ENCODE data around the gene DLG1. TPM values are rescaled to one million over a fixed set of nuclear protein-coding genes. Genes with fewer than 3 reads are reported as not detected.
"Not testable (repeated sequence)": the region's sequence is repeated elsewhere in the genome, so short reads cannot be mapped to it uniquely, and the experiment has no call there.

DLG1 gene
- total RNA-seq, 2 experiments from 2014 or later: 56.1 to 62.1 TPM

DNA sequence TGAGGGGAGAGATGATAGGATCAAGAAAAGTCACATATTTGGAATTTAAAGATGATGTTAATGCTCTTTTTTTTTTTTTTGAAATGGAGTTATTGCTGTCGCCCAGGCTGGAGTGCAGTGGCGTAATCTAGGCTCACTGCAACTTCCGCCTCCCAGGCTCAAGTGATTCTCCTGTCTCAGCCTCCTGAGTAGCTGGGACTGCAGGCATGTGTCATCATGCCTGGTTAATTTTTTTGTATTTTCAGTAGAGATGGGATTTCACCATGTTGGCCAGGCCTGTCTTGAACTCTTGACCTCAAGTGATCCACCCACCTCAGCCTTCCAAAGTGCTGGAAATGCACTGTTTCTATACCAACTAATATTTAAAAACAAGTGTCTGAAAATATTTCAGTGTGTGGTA, 104.7 kb downstream of the DLG1 start:
- CTCF ChIA-PET, POLR2A ChIA-PET: not testable (repeated sequence)

DNA sequence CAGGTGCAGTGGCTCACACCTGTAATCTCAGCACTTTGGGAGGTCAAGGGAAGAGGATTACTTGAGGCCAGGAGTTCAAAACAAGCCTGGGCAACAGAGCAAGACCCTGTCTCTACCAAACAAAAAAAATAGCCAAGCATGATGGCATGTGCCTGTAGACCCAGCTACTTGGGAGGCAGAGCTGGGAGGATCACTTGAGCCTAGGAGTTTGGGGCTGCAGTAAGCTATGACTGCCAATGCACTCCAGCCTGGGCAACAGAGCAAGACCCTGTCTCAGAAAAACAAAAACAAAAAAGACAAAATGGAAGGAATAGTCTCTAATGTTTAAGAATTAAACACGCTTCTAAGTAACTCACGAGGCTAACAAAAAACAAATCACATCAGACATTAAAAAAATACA, 106.5 kb downstream of the DLG1 start:
- ChIA-PET POLR2A (no interaction called here), CTCF (no interaction called here)

- ChIA-PET POLR2A (no interaction called here), CTCF (no interaction called here)
Observed at GRCh38 chr3:197189623-197190022, 108.8 kb downstream of the DLG1 start.

- POLR2A ChIA-PET: no interaction called here
- CTCF ChIA-PET: interaction anchor here (1.1 kb wide), 1 partner anchor 211 kb away, joined by 3 read pairs; no protein-coding TSS in a partner anchor
Observed at GRCh38 chr3:197188963-197189362, 109.4 kb downstream of the DLG1 start.

DNA sequence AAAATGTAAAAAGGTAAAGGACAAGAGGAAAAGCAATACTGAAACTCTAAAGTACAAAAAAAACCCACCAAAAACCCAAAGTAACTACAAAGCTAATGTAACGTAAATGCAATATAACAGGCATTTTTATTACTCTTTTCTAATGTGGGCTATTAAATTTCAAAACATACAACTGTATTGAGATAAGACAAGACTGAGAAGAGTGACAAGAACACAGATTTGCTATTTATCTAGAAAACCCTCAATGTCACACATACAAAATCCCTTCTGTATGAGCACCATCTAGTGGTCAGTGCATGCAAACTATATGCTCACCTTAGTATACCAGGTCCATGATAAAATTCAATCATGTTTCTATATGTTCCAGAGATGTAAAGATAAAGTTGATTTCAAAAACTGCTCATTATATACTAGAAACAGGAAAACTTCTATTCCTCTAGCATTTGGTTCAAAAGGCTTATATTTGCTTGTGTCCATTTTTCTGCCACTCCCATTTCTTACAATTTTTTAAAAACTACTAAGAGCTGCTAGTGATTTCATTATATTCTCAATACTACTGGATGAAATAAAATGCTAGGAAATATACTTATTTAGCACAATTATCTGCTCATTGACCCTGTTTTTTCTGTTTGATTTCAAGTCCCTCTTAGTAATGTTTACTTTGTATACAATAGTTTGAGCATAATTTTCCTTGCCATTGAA, 111.4 kb downstream of the DLG1 start:
- ChIA-PET CTCF (interaction anchor here (0.5 kb wide), 1 partner anchor 253 kb away, joined by 3 read pairs; no protein-coding TSS in a partner anchor), POLR2A (no interaction called here)

DNA sequence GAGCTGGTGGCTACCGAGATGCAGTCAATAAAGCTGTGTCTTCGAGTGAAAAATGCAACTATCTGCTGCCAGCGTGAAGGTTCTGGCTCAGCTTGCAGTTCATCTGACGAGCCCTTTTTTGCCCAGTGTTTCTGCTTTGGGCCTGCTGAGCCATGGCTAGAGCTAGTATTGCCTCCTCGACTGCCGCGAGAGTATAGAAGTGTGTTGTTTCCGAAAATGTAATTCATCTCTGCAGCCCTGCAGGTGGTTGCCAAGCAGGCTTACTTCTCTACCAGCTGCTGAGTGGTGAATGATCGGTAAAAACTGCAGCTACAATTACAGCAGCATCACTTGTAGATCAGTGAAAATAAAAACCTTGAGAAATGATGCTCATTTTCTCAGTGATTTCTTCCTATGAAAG, 114.8 kb downstream of the DLG1 start:
- CTCF ChIA-PET: no interaction called here
- POLR2A ChIA-PET: no interaction called here

DNA sequence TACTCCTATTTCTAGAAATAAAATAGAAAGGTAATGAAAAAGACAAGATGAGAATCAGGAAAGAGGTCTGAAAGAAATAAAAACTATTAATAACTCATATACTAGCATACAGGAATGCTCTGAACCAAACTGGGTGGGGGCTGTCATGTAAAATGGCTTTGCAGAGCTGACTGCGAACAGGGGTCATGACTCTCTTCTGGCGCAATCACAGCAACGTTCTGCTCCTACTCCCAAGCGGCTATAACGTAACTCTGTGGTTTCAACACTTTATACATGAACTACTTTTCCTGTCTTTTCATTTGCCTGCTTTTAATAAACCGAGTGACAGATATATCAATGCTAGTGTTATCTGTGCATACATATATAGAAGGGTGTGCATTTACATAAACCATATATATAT, 116.7 kb downstream of the DLG1 start:
- ChIA-PET POLR2A (no interaction called here), CTCF (no interaction called here)

GRCh38 chr3:197178998-197179397, 119.4 kb downstream of the DLG1 start:
- POLR2A ChIA-PET: no interaction called here
- CTCF ChIA-PET: no interaction called here

DNA sequence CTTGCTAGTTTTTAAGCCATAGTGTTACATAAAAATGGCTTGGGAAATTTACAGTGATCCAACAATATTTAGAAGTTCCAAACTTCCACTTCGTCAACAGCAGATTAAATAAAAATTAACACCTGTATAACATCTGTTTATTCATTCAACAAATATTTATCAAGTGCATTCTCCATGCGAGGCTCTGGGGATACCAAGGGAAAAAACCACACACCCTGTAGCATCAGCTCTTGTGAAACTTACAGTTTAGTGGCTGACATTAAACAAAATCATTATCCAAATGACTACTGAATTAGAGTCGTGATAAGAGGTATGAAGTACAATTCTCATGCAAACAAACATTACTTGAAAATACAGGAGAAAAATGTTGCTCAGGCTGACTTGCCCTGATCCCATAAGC, 122.9 kb downstream of the DLG1 start:
- CTCF ChIA-PET: no interaction called here
- POLR2A ChIA-PET: no interaction called here

DNA sequence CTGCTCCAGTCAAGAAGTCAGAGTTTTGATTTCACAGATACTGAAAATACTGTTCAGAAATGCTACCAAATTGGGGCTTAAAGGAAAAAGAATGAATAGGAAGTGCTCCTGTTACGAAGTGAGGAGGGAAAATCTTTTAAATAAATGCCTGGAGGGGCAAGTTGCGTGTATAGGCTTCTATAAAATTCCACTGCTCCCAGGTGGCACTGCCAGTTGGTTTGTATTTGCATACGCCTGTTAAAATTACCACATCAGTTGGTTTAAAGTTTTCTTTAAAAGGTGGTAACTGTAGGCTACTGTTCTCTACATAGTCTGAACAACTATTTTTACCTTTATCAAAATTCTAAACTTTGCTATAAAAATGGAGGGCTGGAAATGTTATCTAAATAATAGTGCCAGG, 123.5 kb downstream of the DLG1 start:
- POLR2A ChIA-PET: no interaction called here
- CTCF ChIA-PET: no interaction called here

GRCh38 chr3:197173620-197174019, 124.8 kb downstream of the DLG1 start:
- ChIA-PET POLR2A (no interaction called here), CTCF (no interaction called here)

DNA sequence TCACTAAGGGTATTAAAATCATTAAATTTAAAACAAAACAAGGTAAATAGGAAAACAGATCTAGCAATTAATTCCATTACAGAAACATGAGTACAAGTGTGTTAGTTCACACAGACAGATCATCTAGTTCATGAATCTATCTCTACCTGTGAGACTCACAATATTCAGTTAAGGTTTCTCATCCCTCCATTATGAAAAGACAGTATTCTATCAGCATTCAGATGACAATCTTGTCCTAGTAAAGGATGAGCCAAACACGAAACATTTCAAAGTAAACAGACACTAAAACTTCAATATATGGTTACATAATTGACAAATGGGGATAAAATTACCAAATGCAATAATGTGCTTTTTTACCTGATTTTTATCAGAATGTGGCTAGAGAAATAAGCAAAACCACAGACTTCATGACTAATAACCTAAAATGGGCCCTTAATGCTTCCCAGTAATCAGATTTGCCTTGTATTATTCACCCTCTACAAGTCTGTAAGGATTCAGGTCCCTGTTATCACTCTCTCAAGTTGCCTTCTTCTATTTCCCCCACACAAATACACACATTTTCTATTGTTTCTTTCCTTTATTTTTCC, 126.8 kb downstream of the DLG1 start:
- ChIA-PET POLR2A (no interaction called here), CTCF (no interaction called here)

DNA sequence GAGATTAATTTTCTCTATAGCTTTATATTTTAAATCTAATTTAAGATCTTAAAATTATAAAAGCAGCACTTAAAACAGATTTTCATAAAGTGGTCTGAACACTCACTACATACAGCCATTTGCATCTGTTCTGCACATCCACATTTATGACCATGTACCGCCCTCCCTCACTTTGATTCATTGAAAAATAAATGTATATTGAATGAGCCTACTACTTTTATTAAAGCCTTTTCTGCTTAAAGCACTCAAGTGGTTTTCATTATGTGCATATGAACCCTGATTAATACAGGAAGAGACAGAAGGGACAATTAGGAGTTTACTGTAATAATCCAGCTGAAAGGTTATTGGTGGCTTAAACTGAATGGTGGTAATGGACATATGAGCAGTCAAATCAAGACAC, 129.4 kb downstream of the DLG1 start:
- CTCF ChIA-PET: no interaction called here
- POLR2A ChIA-PET: no interaction called here

GRCh38 chr3:197168606-197169005, 129.8 kb downstream of the DLG1 start:
- ChIA-PET CTCF (no interaction called here), POLR2A (no interaction called here)

DNA sequence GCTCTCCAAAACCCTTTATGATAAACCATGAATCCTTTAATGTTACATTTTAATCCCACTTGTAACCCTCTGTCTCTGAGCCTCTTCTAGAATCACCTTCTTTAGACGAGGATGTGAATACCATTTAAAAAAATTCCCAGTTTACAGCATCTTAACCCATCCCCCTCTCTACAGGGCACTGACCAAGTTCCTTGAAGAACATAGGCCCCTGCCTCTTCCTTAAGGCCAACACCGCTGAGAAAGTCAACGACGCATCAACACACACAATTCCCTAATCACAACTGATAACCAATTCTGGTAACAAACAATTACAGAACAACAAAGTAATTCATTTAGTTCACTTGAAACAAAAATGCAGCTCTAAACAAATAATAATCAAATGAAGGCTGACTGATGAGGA, 130.3 kb downstream of the DLG1 start:
- CTCF ChIA-PET: no interaction called here
- POLR2A ChIA-PET: no interaction called here

DNA sequence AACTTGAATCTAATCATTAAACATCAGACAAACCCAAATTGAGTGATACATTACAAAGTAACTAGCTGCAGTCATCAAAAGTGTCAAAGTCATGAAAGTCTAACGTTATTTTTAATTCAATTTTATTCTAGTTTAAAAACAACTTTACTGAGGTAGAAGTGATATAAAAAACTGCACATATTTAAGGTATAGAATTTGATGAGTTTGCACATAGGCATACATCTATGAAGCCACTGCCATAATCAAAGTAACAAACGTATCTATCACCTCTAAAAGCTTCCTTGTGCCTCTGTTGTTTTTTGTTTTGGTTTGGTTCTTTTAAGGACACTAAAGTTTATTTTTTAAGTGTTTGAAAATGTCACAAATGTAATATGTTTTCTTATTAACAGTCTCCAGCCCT, 130.9 kb downstream of the DLG1 start:
- POLR2A ChIA-PET: no interaction called here
- CTCF ChIA-PET: no interaction called here

DNA sequence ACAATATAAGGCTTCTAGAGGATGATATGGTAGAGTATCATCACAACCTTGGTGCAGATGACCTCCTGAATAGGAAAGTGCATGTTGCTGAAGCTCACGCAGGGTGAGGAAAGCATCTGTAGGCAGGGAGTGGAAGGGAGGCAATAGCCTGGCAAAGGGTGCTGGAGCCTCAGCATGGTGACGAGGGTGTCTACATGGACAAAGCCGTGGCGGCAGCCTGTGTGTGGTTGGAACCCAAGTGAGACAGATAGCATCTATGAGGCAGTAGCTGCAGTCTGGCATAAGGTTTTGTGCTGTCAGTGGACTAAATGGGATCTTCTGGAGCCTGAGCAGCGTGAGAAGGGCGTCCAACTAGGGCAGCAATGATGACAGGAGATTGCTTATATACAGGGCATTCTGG, 132.5 kb downstream of the DLG1 start:
- CTCF ChIA-PET: no interaction called here
- POLR2A ChIA-PET: no interaction called here

DNA sequence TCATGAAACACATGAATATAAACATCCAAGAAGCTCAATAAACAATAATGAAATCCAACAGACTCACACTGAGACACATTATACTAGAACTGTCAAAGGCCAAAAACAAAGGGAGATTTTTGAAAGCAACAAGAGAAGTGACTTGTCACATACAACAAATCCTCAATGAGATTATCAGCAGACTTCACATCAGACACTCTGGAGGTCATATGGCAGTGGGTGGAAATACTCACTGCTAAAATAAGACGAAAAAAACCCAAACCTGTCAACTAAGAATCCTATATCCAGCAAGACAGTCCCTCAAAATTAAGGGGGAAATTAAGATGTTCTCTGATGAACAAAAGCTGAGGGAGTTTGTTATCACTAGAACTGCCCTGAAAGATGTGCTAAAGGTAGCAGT, 143.4 kb downstream of the DLG1 start:
- ChIA-PET CTCF (no interaction called here), POLR2A (no interaction called here)

DNA sequence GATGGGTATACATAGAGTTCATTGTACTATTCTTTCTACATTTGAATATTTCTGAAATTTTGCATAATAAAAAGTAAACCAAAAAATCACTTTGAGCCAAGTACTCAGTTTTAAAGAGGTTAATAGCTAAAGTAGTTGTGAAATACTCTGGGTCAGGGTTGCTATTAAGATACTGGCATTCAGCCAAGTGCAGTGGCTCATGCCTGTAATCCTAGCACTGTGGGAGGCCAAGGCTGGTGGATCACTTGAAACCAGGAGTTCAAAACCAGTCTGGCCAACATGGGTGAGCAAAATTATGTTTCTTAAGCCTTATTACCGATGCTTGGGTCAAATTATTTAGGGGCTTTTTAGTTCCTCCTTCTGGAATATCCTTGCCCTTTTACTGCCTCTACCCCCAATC, 146.8 kb downstream of the DLG1 start:
- CTCF ChIA-PET: no interaction called here
- POLR2A ChIA-PET: no interaction called here

- CTCF ChIA-PET: no interaction called here
- POLR2A ChIA-PET: no interaction called here
Observed at GRCh38 chr3:197149528-197149927, 148.9 kb downstream of the DLG1 start.

- CTCF ChIA-PET: no interaction called here
- POLR2A ChIA-PET: no interaction called here
Observed at GRCh38 chr3:197144188-197144587, 154.2 kb downstream of the DLG1 start.

DNA sequence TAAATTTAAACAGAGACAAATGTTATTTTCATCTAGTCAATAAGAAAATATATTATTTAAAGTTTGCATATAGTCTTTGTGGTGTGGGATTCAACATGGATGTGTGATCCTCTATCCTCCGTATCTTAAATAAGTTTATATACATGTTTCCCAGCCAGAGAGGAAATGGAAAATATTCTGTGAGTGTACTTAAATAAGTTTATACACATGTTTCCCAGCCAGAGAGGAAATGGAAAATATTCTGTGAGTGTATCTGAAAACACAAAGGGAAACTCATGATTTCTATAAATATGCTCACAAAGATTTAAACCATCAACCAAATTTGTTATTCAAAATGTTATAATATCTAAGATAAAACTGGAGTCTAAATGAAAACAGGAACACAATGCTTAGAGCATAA, 158.8 kb downstream of the DLG1 start:
- CTCF ChIA-PET: no interaction called here
- POLR2A ChIA-PET: no interaction called here

Data from activated CD8-positive, alpha-beta memory T cell treated with anti-CD3 and anti-CD28 coated beads for 36 hours (primary cell).